ENCODE data around the gene CAPN8.

DNA sequence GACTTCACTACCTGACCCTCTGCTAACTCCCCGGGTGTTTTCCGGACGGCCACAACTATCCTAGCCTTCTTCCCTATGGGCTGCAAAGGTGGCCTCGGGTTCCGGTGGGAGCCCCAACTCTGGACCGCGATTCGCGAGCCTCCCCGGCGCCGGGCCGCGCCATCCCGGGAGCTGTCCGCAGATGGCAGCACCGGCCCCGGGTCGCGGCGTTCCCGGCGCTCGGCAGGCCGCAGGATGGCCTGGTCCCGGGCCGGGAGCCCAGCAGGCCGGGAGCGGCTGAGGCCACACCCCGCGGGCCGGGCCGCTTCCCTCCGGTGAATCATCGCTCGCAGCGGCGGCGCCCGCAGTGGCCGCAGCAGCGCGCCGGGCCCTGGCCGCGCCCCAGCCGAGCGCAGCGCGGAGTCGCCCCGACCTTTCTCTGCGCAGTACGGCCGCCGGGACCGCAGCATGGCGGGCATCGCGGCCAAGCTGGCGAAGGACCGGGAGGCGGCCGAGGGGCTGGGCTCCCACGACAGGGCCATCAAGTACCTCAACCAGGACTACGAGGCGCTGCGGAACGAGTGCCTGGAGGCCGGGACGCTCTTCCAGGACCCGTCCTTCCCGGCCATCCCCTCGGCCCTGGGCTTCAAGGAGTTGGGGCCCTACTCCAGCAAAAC lies 46.8 kb upstream of the CAPN8 start, which contains the start of gene CAPN2:
- TF ChIP-seq, protein P1, sequence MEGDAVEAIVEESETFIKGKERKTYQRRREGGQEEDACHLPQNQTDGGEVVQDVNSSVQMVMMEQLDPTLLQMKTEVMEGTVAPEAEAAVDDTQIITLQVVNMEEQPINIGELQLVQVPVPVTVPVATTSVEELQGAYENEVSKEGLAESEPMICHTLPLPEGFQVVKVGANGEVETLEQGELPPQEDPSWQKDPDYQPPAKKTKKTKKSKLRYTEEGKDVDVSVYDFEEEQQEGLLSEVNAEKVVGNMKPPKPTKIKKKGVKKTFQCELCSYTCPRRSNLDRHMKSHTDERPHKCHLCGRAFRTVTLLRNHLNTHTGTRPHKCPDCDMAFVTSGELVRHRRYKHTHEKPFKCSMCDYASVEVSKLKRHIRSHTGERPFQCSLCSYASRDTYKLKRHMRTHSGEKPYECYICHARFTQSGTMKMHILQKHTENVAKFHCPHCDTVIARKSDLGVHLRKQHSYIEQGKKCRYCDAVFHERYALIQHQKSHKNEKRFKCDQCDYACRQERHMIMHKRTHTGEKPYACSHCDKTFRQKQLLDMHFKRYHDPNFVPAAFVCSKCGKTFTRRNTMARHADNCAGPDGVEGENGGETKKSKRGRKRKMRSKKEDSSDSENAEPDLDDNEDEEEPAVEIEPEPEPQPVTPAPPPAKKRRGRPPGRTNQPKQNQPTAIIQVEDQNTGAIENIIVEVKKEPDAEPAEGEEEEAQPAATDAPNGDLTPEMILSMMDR (conservative IDR thresholded peaks at IDR 0.05), result peak; percentile 56
- no peak for TF ChIP-seq EZH2 (IDR thresholded peaks at IDR 0.05; ENCODE audit: low read depth)

Data from PC-9 (cell line).